ENCODE results near the gene CSMD2.
A peak's percentile ranks its signal among the peaks of the same experiment; 100 is the strongest.

Gene CSMD2

DNA sequence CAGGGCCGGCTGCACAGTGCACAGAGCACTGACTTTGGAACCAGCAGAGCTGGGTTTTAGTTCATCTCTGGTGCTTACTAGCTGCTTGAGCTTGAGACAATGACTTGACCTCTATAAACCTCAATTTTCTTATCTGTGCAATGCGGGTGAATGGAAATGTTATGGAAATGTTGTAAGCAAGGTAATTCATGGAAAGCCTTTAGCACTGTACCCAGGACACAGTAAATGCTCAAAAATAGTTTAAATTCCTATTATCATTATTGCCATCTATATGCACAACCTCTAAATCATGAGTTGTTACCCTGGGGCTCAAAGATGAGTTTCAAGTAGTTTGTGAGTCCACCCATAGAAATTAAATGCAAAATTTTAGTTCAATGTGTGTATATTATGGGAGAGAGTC is 99.5 kb downstream of the CSMD2 start:
- no peak for DNase-seq (ENCODE audit: low read depth, low spot score)
- no peak overlapping the region for H3K4me3 ChIP-seq (ENCODE audit: low read depth, low read length)
- TF ChIP-seq, protein P1, sequence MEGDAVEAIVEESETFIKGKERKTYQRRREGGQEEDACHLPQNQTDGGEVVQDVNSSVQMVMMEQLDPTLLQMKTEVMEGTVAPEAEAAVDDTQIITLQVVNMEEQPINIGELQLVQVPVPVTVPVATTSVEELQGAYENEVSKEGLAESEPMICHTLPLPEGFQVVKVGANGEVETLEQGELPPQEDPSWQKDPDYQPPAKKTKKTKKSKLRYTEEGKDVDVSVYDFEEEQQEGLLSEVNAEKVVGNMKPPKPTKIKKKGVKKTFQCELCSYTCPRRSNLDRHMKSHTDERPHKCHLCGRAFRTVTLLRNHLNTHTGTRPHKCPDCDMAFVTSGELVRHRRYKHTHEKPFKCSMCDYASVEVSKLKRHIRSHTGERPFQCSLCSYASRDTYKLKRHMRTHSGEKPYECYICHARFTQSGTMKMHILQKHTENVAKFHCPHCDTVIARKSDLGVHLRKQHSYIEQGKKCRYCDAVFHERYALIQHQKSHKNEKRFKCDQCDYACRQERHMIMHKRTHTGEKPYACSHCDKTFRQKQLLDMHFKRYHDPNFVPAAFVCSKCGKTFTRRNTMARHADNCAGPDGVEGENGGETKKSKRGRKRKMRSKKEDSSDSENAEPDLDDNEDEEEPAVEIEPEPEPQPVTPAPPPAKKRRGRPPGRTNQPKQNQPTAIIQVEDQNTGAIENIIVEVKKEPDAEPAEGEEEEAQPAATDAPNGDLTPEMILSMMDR (IDR thresholded peaks at IDR 0.05; ENCODE audit: low read depth, low read length) = no peak
- in situ Hi-C loops (cut with HindIII; ENCODE audit: low sequenced_read_pairs) = no loop called here

DNA sequence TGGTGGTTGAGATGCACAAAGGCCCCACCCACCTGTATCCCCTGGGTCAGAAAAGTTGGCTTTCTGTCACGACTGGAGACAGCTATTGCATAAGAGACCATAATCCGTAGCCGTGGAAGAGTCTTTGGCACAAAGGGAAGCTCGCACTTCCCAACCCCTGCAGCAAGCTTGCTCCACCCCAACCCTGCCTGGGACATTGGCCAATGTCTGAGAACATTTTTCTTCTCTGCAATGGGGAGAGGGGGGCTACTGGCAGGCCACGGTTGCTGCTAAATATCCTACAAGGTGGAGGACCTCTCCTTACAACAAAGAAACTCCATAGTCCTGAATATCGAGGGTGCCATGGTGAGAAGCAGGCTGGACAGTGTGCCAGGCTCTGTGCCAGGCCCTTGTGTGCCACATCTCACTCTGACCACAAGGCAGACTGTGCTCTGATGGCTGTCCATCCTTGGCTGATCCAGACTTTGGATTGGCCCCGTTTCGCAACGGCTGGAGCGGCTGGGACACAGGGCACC is 104.1 kb downstream of the CSMD2 start:
- no peak overlapping the region for H3K4me3 ChIP-seq (ENCODE audit: low read depth, low read length)
- in situ Hi-C loops (cut with HindIII; ENCODE audit: low sequenced_read_pairs) = no loop called here
- TF ChIP-seq, protein P1 (IDR thresholded peaks at IDR 0.05; ENCODE audit: low read depth, low read length) = no peak
- peak; percentile 4 for DNase-seq (ENCODE audit: low read depth, low spot score)

DNA sequence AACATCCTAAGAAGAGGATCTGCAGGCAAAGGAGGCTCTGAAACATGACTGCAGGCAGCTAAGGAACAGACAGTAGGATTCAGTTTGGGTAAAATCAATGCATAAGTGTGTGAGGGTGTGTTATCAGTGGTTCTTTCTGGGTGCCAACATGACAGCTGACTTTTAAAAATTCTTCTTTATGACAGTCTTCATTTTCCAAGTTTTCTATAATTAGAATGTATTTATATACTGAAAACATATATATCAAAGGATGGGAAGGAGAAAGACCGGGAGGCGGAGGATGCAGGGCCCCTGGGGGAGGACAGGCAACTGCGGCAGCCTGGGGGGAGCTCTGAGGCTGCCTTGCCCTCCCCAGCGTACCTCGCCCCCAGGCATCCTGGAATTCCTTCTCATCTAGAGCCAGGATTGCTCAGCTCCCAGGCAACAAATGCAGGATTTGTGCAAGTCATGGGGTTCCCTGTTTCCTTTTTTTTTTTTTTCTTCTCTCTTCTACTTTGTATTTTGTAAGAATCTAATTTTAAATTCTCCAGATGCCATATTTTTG is 104.8 kb downstream of the CSMD2 start:
- DNase-seq (ENCODE audit: low read depth, low spot score) = no peak
- no peak overlapping the region for H3K4me3 ChIP-seq (ENCODE audit: low read depth, low read length)
- in situ Hi-C loops (cut with HindIII; ENCODE audit: low sequenced_read_pairs) = no loop called here
- TF ChIP-seq, protein P1 (IDR thresholded peaks at IDR 0.05; ENCODE audit: low read depth, low read length) = no peak

DNA sequence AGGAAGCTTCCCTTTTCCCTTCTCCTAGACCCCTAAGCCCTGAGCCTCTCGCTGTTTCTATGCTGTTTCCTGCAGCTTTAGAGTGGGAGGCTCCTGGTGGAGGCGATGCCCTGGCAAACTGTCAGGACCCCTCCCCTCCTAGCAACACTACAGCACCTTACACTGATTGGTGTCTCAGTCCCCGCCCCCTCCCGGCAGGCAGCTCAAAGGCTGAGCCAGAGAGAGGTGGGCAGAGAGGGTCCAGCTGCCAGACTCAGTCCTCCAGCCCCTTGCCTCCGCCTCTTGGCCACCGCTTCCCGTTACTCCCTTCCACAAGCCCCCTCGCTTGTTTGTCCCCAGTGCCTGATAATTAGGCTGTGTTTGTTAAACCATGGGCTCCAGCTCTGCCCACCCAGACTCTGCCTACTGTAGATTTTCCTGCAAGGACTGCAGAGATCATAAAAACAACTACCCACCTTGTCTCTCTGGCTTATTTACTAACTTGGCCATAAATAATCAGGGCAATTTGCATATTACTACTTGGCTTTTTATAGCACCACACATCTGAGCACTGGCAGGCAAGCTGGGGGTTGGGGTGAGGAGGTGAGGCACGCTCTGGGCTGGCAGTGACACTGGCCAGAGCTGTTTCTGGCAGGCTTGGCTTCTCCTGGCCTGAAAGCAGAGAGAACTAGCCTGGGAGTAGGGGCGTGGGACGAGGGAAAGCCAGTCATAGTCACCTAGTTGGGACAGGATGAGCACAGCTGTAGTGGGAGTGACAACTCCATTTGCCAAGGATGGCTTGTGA is 107.5 kb downstream of the CSMD2 start:
- DNase-seq (ENCODE audit: low read depth, low spot score) = no peak
- in situ Hi-C loops (cut with HindIII; ENCODE audit: low sequenced_read_pairs) = no loop called here
- TF ChIP-seq, protein P1 (IDR thresholded peaks at IDR 0.05; ENCODE audit: low read depth, low read length) = no peak
- H3K4me3 ChIP-seq (ENCODE audit: low read depth, low read length) = no peak overlapping the region

DNA sequence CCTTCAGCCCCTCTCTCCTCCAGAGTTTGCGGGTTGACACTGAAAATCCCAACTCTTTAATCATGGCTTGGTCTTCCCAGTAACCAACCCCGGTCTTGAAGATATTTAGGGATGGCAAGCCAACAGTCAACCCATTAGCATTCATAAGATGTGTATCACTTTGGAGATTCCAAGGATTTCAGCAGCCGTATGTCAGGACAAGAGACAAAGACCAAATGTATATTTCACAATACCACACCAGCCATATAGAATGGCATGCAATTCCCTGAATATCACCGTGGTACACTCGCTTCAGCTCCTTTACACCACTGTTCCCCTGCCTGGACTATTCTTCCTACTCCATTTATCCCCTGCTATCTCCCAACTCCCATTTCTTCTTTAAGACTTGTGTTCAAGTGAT is 109.2 kb downstream of the CSMD2 start:
- no peak for DNase-seq (ENCODE audit: low read depth, low spot score)
- in situ Hi-C loops (cut with HindIII; ENCODE audit: low sequenced_read_pairs) = no loop called here
- TF ChIP-seq, protein P1 (IDR thresholded peaks at IDR 0.05; ENCODE audit: low read depth, low read length) = no peak
- H3K4me3 ChIP-seq (ENCODE audit: low read depth, low read length) = no peak overlapping the region

DNA sequence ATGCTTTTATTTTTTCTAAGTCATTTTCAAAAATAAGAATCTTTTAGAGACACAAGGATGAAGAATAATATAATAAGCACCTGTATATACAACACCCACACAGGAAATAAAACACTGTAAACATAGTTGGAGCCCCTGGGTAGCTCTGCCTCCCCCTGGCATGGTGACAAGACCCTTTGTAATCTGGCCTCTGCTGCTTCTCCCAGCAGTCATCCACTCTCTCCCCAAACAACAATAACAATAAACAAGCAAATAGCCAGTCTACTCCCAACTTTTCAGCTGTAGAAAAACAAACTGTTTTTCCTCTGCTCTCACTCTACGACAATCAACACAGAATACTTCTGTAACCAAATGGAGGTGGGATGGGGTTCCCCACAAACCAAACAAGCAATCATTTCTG is 110.1 kb downstream of the CSMD2 start:
- TF ChIP-seq, protein P1 (IDR thresholded peaks at IDR 0.05; ENCODE audit: low read depth, low read length) = no peak
- DNase-seq (ENCODE audit: low read depth, low spot score) = no peak
- in situ Hi-C loops (cut with HindIII; ENCODE audit: low sequenced_read_pairs) = no loop called here
- H3K4me3 ChIP-seq (ENCODE audit: low read depth, low read length) = no peak overlapping the region

Data from astrocyte of the spinal cord (primary cell).